ENCODE results near the gene RPL7L1. TPM values are rescaled to one million over a fixed set of nuclear protein-coding genes. Genes with fewer than 3 reads are reported as not detected.

The RPL7L1 gene
- total and polyA plus RNA-seq, 4 donors: 39.3 to 98.7 (median 61.9) TPM

GRCh38 chr6:42923666-42924065 lies 44.2 kb downstream of the RPL7L1 start:
- no peaks in the 10 kb centered on the region for H3K9me3 ChIP-seq (ENCODE audit: control insufficient read depth in 4 of 4, insufficient read depth in 3 of 4, low read length in 3 of 4)
- no peak for DNase-seq
- H3K4me3 ChIP-seq: no peak overlapping the region
- H3K27me3 ChIP-seq (ENCODE audit: control insufficient read depth in 3 of 3, insufficient read depth in 3 of 3, low read length in 2 of 3): no peaks in the 10 kb centered on the region
- no peaks in the 10 kb centered on the region for H3K36me3 ChIP-seq (ENCODE audit: control insufficient read depth in 4 of 4, insufficient read depth in 4 of 4, low read length in 4 of 4)
- 66 to 73% methylated on average over 2 of the region's 2 CpGs for WGBS, 2 donors
- TF ChIP-seq, protein P1, sequence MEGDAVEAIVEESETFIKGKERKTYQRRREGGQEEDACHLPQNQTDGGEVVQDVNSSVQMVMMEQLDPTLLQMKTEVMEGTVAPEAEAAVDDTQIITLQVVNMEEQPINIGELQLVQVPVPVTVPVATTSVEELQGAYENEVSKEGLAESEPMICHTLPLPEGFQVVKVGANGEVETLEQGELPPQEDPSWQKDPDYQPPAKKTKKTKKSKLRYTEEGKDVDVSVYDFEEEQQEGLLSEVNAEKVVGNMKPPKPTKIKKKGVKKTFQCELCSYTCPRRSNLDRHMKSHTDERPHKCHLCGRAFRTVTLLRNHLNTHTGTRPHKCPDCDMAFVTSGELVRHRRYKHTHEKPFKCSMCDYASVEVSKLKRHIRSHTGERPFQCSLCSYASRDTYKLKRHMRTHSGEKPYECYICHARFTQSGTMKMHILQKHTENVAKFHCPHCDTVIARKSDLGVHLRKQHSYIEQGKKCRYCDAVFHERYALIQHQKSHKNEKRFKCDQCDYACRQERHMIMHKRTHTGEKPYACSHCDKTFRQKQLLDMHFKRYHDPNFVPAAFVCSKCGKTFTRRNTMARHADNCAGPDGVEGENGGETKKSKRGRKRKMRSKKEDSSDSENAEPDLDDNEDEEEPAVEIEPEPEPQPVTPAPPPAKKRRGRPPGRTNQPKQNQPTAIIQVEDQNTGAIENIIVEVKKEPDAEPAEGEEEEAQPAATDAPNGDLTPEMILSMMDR (IDR thresholded peaks at IDR 0.05; ENCODE audit: control extremely low read depth, extremely low read depth): no peak
- no peak for ATAC-seq (ENCODE audit: insufficient read depth, low FRiP score)
- no peak overlapping the region for H3K9ac ChIP-seq (ENCODE audit: insufficient read depth in 1 of 2, low read length in 2 of 2)
- H3K27ac ChIP-seq (ENCODE audit: low read depth in 1 of 2, low read length in 1 of 2): peak overlapping the region in 1 of 2 donors; percentile 53
- peaks cover 0 to 4% (median 0%) of the 10 kb centered on the region in 5 donors for H3K4me1 ChIP-seq (ENCODE audit: control insufficient read depth in 5 of 5, insufficient read depth in 5 of 5, low read length in 5 of 5)

- no peak overlapping the region for H3K4me3 ChIP-seq
- no peaks in the 10 kb centered on the region for H3K9me3 ChIP-seq (ENCODE audit: control insufficient read depth in 4 of 4, insufficient read depth in 3 of 4, low read length in 3 of 4)
- DNase-seq (no peak), ATAC-seq (ENCODE audit: insufficient read depth, low FRiP score) (no peak)
- 57 to 72% methylated on average over 23 of the region's 23 CpGs for WGBS, 2 donors
- H3K9ac ChIP-seq (ENCODE audit: insufficient read depth in 1 of 2, low read length in 2 of 2): no peak overlapping the region
- TF ChIP-seq, protein P1 (IDR thresholded peaks at IDR 0.05; ENCODE audit: control extremely low read depth, extremely low read depth): no peak
- no peaks in the 10 kb centered on the region for H3K36me3 ChIP-seq (ENCODE audit: control insufficient read depth in 4 of 4, insufficient read depth in 4 of 4, low read length in 4 of 4)
- H3K4me1 ChIP-seq (ENCODE audit: control insufficient read depth in 5 of 5, insufficient read depth in 5 of 5, low read length in 5 of 5): peaks cover 0 to 8% (median 2%) of the 10 kb centered on the region in 5 donors
- no peaks in the 10 kb centered on the region for H3K27me3 ChIP-seq (ENCODE audit: control insufficient read depth in 3 of 3, insufficient read depth in 3 of 3, low read length in 2 of 3)
- H3K27ac ChIP-seq (ENCODE audit: low read depth in 1 of 2, low read length in 1 of 2): no peak overlapping the region
Measured at GRCh38 chr6:42925248-42925857, 45.9 kb downstream of the RPL7L1 start.

- peak; percentile 93 for ATAC-seq (ENCODE audit: insufficient read depth, low FRiP score)
- peak; percentile 97 to 98 (median 97) for DNase-seq
- TF ChIP-seq, protein P1 (IDR thresholded peaks at IDR 0.05; ENCODE audit: control extremely low read depth, extremely low read depth): no peak
- Histone ChIP-seq H3K4me3 (peak within 1 kb of the TSS; percentile 82), H3K9me3 (ENCODE audit: control insufficient read depth in 4 of 4, insufficient read depth in 3 of 4, low read length in 3 of 4) (no peaks in the 10 kb centered on the region), H3K27me3 (ENCODE audit: control insufficient read depth in 3 of 3, insufficient read depth in 3 of 3, low read length in 2 of 3) (no peaks in the 10 kb centered on the region), H3K9ac (ENCODE audit: insufficient read depth in 1 of 2, low read length in 2 of 2) (peak within 1 kb of the TSS; percentile 33 to 71), H3K27ac (ENCODE audit: low read depth in 1 of 2, low read length in 1 of 2) (peak within 1 kb of the TSS; percentile 63 to 95), H3K4me1 (ENCODE audit: control insufficient read depth in 5 of 5, insufficient read depth in 5 of 5, low read length in 5 of 5) (peaks cover 0 to 20% (median 4%) of the 10 kb centered on the region in 5 donors), H3K36me3 (ENCODE audit: control insufficient read depth in 4 of 4, insufficient read depth in 4 of 4, low read length in 4 of 4) (peaks cover 0 to 2% (median under 1%) of the 10 kb centered on the region in 4 donors)
- WGBS, 2 donors: 0% methylated on average over 55 to 63 of the region's 63 CpGs
Measured at GRCh38 chr6:42928986-42929820, 49.8 kb downstream of the RPL7L1 start, which contains the start of gene CNPY3. Gene CNPY3 (plus strand): TSS chr6:42929480. CDS start chr6:42929571, 91 bp downstream.

All from lung (tissue), 12 donors.